ENCODE results near the gene PTPA. TPM values are rescaled to one million over a fixed set of nuclear protein-coding genes. Genes with fewer than 3 reads are reported as not detected.

PTPA gene
- total RNA-seq, 3 donors from 2014 or later (not counting 1 experiment from before 2014, with no cell fraction given): 63.2 to 69.4 (median 64.9) TPM

GRCh38 chr9:129080298-129080600 is 31.0 kb upstream of the PTPA start:
- Histone ChIP-seq H3K9me3 (ENCODE audit: control insufficient read depth, insufficient read depth, low read length) (no peaks in the 10 kb centered on the region), H3K27me3 (ENCODE audit: control insufficient read depth, insufficient read depth, low read length) (no peaks in the 10 kb centered on the region), H3K27ac (ENCODE audit: low read length) (no peak overlapping the region), H3K4me3 (ENCODE audit: low read length) (peak overlapping the region; percentile 56), H3K4me1 (ENCODE audit: control insufficient read depth, insufficient read depth, low read length) (peaks cover 21% of the 10 kb centered on the region), H3K36me3 (ENCODE audit: control insufficient read depth, insufficient read depth, low read length) (peaks cover 4% of the 10 kb centered on the region)
- peaks cover 9 to 22% of the 10 kb centered on the region in 2 donors for H3K4me1 Mint-ChIP-seq
- peak overlapping the region; percentile 93 for H3K4me3 Mint-ChIP-seq
- H3K27me3 Mint-ChIP-seq (ENCODE audit: low read depth in 2 of 2): no peaks in the 10 kb centered on the region
- no peaks in the 10 kb centered on the region for H3K9me3 Mint-ChIP-seq
- ATAC-seq: no peak
- 14% methylated on average over 12 of the region's 12 CpGs for WGBS (ENCODE audit: insufficient coverage)
- no peak for DNase-seq
- peak overlapping the region; percentile 82 to 93 for H3K27ac Mint-ChIP-seq
- TF ChIP-seq CTCF (IDR thresholded peaks at IDR 0.05): no peak
- H3K36me3 Mint-ChIP-seq: no peaks in the 10 kb centered on the region
- intact Hi-C loops (cut with micrococcal nuclease): loop anchor here (2.0 kb wide), 1 partner anchor 31 kb away; the partner anchor contains the start of genes CRAT and PTPA

- H3K4me1 ChIP-seq (ENCODE audit: control insufficient read depth, insufficient read depth, low read length): peaks cover 21% of the 10 kb centered on the region
- peak within 1 kb of the TSS; percentile 66 for H3K27ac ChIP-seq (ENCODE audit: low read length)
- H3K9me3 ChIP-seq (ENCODE audit: control insufficient read depth, insufficient read depth, low read length): no peaks in the 10 kb centered on the region
- intact Hi-C loops (cut with micrococcal nuclease): loop anchor here (1.0 to 2.0 kb wide), 2 partner anchors 11 to 30 kb away; partner anchors contain the start of genes CRAT and PTPA
- no peaks in the 10 kb centered on the region for H3K27me3 ChIP-seq (ENCODE audit: control insufficient read depth, insufficient read depth, low read length)
- peak within 1 kb of the TSS; percentile 80 for H3K4me3 ChIP-seq (ENCODE audit: low read length)
- Mint-ChIP-seq H3K27ac (peak within 1 kb of the TSS; percentile 82 to 93), H3K4me3 (peak within 1 kb of the TSS; percentile 93), H3K27me3 (ENCODE audit: low read depth in 2 of 2) (no peaks in the 10 kb centered on the region), H3K4me1 (peaks cover 9 to 22% of the 10 kb centered on the region in 2 donors), H3K36me3 (no peaks in the 10 kb centered on the region), H3K9me3 (no peaks in the 10 kb centered on the region)
- WGBS (ENCODE audit: insufficient coverage): under 1% methylated on average over 70 of the region's 70 CpGs
- TF ChIP-seq CTCF (IDR thresholded peaks at IDR 0.05): no peak
- peaks cover 10% of the 10 kb centered on the region for H3K36me3 ChIP-seq (ENCODE audit: control insufficient read depth, insufficient read depth, low read length)
- ATAC-seq (peak; percentile 93 to 99 (median 94)), DNase-seq (peak; percentile 99)
Measured at GRCh38 chr9:129080601-129081387, 30.4 kb upstream of the PTPA start, which contains the start of gene DOLPP1. TSS of gene DOLPP1 (plus strand) at chr9:129081111. CDS start at chr9:129081132, 21 bp downstream.

- DNase-seq: no peak
- Mint-ChIP-seq H3K9me3 (no peaks in the 10 kb centered on the region), H3K4me3 (peak overlapping the region; percentile 93), H3K27ac (peak overlapping the region; percentile 82 to 93), H3K27me3 (ENCODE audit: low read depth in 2 of 2) (no peaks in the 10 kb centered on the region), H3K36me3 (no peaks in the 10 kb centered on the region), H3K4me1 (peaks cover 9 to 22% of the 10 kb centered on the region in 2 donors)
- WGBS (ENCODE audit: insufficient coverage): 4% methylated on average over 30 of the region's 30 CpGs
- ATAC-seq: no peak
- H3K4me1 ChIP-seq (ENCODE audit: control insufficient read depth, insufficient read depth, low read length): peaks cover 21% of the 10 kb centered on the region
- H3K4me3 ChIP-seq (ENCODE audit: low read length): peak overlapping the region; percentile 80
- intact Hi-C loops (cut with micrococcal nuclease): loop anchor here (1.0 to 2.0 kb wide), 2 partner anchors 12 to 29 kb away; partner anchors contain the start of genes CRAT and PTPA
- TF ChIP-seq CTCF (IDR thresholded peaks at IDR 0.05): no peak
- peak overlapping the region; percentile 66 for H3K27ac ChIP-seq (ENCODE audit: low read length)
- H3K36me3 ChIP-seq (ENCODE audit: control insufficient read depth, insufficient read depth, low read length): peaks cover 16% of the 10 kb centered on the region
- no peaks in the 10 kb centered on the region for H3K9me3 ChIP-seq (ENCODE audit: control insufficient read depth, insufficient read depth, low read length)
- H3K27me3 ChIP-seq (ENCODE audit: control insufficient read depth, insufficient read depth, low read length): no peaks in the 10 kb centered on the region
Measured at GRCh38 chr9:129081388-129081904, 29.8 kb upstream of the PTPA start.

All from natural killer cell (primary cell).